Transverse colon (tissue), 4 donors: ENCODE measurements around the gene GABRR2. TPM values are rescaled to one million over a fixed set of nuclear protein-coding genes. Genes with fewer than 3 reads are reported as not detected.
"Not testable (repeated sequence)": the region's sequence is repeated elsewhere in the genome, so short reads cannot be mapped to it uniquely, and the experiment has no call there.

Experiments used
- DNase-seq: peaks from one replicate; pipeline ENCODE4 v3.0.0-alpha.2; 2019
- H3K27ac ChIP-seq, 4 donors: fragments of 200-600 bp; sonication (generic); 2 replicates each; pipeline ENCODE4 v1.5.1; 2016 to 2018; ENCODE audit warnings: inconsistent platforms in 4 of 4
- H3K27me3 ChIP-seq: fragments of 200-600 bp; sonication (generic); 2 replicates; pipeline ENCODE4 v1.5.1; 2017; ENCODE audit warnings: inconsistent platforms
- H3K36me3 ChIP-seq, 4 donors: fragments of 200-600 bp; sonication (generic); 2 replicates each; pipeline ENCODE4 v1.5.1; 2017 to 2019; ENCODE audit warnings: inconsistent platforms in 4 of 4
- H3K4me1 ChIP-seq, 4 donors: fragments of 200-600 bp; sonication (generic); 2 replicates each; pipeline ENCODE4 v1.5.1; 2017 to 2020; ENCODE audit warnings: inconsistent platforms in 4 of 4
- H3K4me3 ChIP-seq, 4 donors: fragments of 200-600 bp; sonication (generic); 1 replicate in 1 of 4; 2 replicates in 3 of 4; pipeline versions ENCODE4 v1.5.1 to v1.6.1; 2017 to 2019; ENCODE audit warnings: inconsistent platforms in 4 of 4
- H3K9me3 ChIP-seq, 2 donors: fragments of 200-600 bp; sonication (generic); 2 replicates each; pipeline ENCODE4 v1.5.1; 2017 to 2019; ENCODE audit warnings: inconsistent platforms in 2 of 2
- CTCF ChIP-seq, 5 experiments: fragments of 200-600 bp in 3 of 5; fragments of 450-650 bp in 2 of 5; sonication (generic) in 3 of 5; IDR thresholded peaks; 1 replicate in 2 of 5; 2 replicates in 3 of 5; pipeline ENCODE4 v1.5.1; 2016 to 2017; ENCODE audit warnings: antibody characterized with exemption in 5 of 5, inconsistent platforms in 3 of 5, mild to moderate bottlenecking in 2 of 5, moderate library complexity in 1 of 5
- EP300 ChIP-seq: sonication (generic); formaldehyde crosslinking; IDR thresholded peaks from one replicate; pipeline ENCODE4 v1.6.1; 2017; ENCODE audit warnings: antibody characterized with exemption, low read depth
- POLR2A ChIP-seq: fragments of 450-650 bp; IDR thresholded peaks from one replicate; pipeline ENCODE4 v1.6.1; 2016; ENCODE audit warnings: antibody characterized with exemption, mild to moderate bottlenecking, moderate library complexity
- POLR2AphosphoS5 ChIP-seq, 3 donors: sonication (generic); formaldehyde crosslinking; IDR thresholded peaks; one replicate each; pipeline ENCODE4 v1.6.1; 2016; ENCODE audit warnings: antibody characterized with exemption in 3 of 3
- WGBS, 2 donors: methylation state at CpG; one replicate each; pipeline ENCODE4 v1.1.5; 2018; ENCODE audit warnings: low coverage in 1 of 2; 5-methylcytosine and 5-hydroxymethylcytosine counted together
- in situ Hi-C, 4 donors: fragments of 200-750 bp; cut with MboI; loops; one replicate each; pipeline versions ENCODE4 v1.15.0 to v1.15.1; 2017; ENCODE audit warnings: low sequenced_read_pairs in 3 of 4, low pct_ligation_motif_present in 1 of 4, low pct_unique_long_range_greater_than_20kb in 1 of 4
- intact Hi-C: fragments of 100-400 bp; cut with DNase I; formaldehyde crosslinking; loops from one replicate; pipeline ENCODE4 v1.15.1; 2023; ENCODE audit warnings: low total_unique reads
- total RNA-seq, 4 donors: library from RNA; depleted of rRNA; stranded (reverse); fragments of >200 nt; gene quantifications; one replicate each; pipeline ENCODE4 v1.1.0, GENCODE V29; 2016

GABRR2 gene
- total RNA-seq, 4 donors from 2014 or later: 1.1 to 4.3 (median 1.2) TPM; not detected in 1

- H3K9me3 ChIP-seq: no peaks in the 10 kb centered on the region
- no peaks in the 10 kb centered on the region for H3K27me3 ChIP-seq
- no peaks in the 10 kb centered on the region for H3K4me1 ChIP-seq
- H3K4me3 ChIP-seq: no peak overlapping the region
- TF ChIP-seq EP300 (no peak), CTCF (IDR thresholded peaks at IDR 0.05) (peak; percentile 45 to 68 (median 50)), POLR2A (no peak), POLR2AphosphoS5 (IDR thresholded peaks at IDR 0.05) (no peak)
- intact Hi-C loops (loop anchor here (5.0 kb wide), 2 partner anchors 120 to 260 kb away; no protein-coding TSS in a partner anchor), in situ Hi-C loops (loop anchor here in 3 of 4 donors (5.0 to 25.0 kb wide), 4 partner anchors 118 to 260 kb away; partner anchors contain the start of gene SRSF12 (in 1 of the 3))
- no peaks in the 10 kb centered on the region for H3K36me3 ChIP-seq
- DNase-seq: peak; percentile 12
- no peak overlapping the region for H3K27ac ChIP-seq
- WGBS, 2 donors: 24% methylated on average over 3 of the region's 3 CpGs
Observed at GRCh38 chr6:89242574-89243330, 72.3 kb downstream of the GABRR2 start.

- H3K9me3 ChIP-seq: no peaks in the 10 kb centered on the region
- 69 to 74% methylated on average over 2 to 3 of the region's 3 CpGs for WGBS, 2 donors
- peak; percentile 22 for DNase-seq
Observed at GRCh38 chr6:89239338-89239737, 75.8 kb downstream of the GABRR2 start.

GRCh38 chr6:89237158-89237557 is 77.9 kb downstream of the GABRR2 start:
- in situ Hi-C loops: loop anchor here in 2 of 4 donors (10.0 to 25.0 kb wide), 2 partner anchors 125 to 252 kb away; partner anchors contain the start of gene SRSF12 (in 1 of the 2)
- H3K27ac ChIP-seq: no peak overlapping the region
- TF ChIP-seq POLR2AphosphoS5 (IDR thresholded peaks at IDR 0.05) (no peak), CTCF (IDR thresholded peaks at IDR 0.05) (no peak), EP300 (no peak), POLR2A (no peak)
- no peaks in the 10 kb centered on the region for H3K9me3 ChIP-seq
- no peaks in the 10 kb centered on the region for H3K36me3 ChIP-seq
- H3K4me3 ChIP-seq: no peak overlapping the region
- peak; percentile 20 for DNase-seq
- H3K4me1 ChIP-seq: no peaks in the 10 kb centered on the region
- no peaks in the 10 kb centered on the region for H3K27me3 ChIP-seq
- intact Hi-C loops: no loop called here

More at GRCh38 chr6:89239338-89239737, 75.8 kb downstream of the GABRR2 start:
- TF ChIP-seq EP300 (no peak), POLR2AphosphoS5 (IDR thresholded peaks at IDR 0.05) (no peak), CTCF (IDR thresholded peaks at IDR 0.05) (peak in 3 of 5 experiments; percentile 12 to 22 (median 12)), POLR2A (no peak)
- H3K4me3 ChIP-seq: no peak overlapping the region
- no peaks in the 10 kb centered on the region for H3K4me1 ChIP-seq
- H3K27me3 ChIP-seq: no peaks in the 10 kb centered on the region
- H3K27ac ChIP-seq: no peak overlapping the region
- in situ Hi-C loops (loop anchor here in 2 of 4 donors (10.0 to 25.0 kb wide), 2 partner anchors 127 to 255 kb away; partner anchors contain the start of gene SRSF12 (in 1 of the 2)), intact Hi-C loops (no loop called here)
- no peaks in the 10 kb centered on the region for H3K36me3 ChIP-seq

GRCh38 chr6:89233605-89234004 is 81.5 kb downstream of the GABRR2 start:
- DNase-seq, H3K36me3 ChIP-seq, H3K4me3 ChIP-seq, H3K27me3 ChIP-seq, intact Hi-C loops, H3K27ac ChIP-seq, H3K9me3 ChIP-seq, H3K4me1 ChIP-seq: not testable (repeated sequence)
- in situ Hi-C loops: loop anchor here in 2 of 4 donors (10.0 to 25.0 kb wide), 2 partner anchors 121 to 249 kb away; partner anchors contain the start of gene SRSF12 (in 1 of the 2)
- 80 to 85% methylated on average over 2 to 13 of the region's 15 CpGs for WGBS, 2 donors
